Right lobe of liver (tissue), 4 donors: ENCODE data around the gene KRTAP16-1.

Experiments
- CTCF ChIP-seq, 4 donors: fragments of 200-600 bp in 3 of 4; fragments of 450-650 bp in 1 of 4; IDR thresholded peaks; one replicate each; pipeline versions ENCODE4 v1.5.1 to v1.8.0; 2016 to 2022; ENCODE audit warnings: antibody characterized with exemption in 4 of 4, mild to moderate bottlenecking in 2 of 4
- POLR2A ChIP-seq: fragments of 450-650 bp; IDR thresholded peaks from one replicate; pipeline ENCODE4 v1.6.1; 2017; ENCODE audit warnings: antibody characterized with exemption, mild to moderate bottlenecking
- donor health status: DM: no; HTN: no; CAD: no.
- donor health status: DM: no; HTN: no; CAD: no.
- donor health status: DM: no; HTN: yes; CAD: no.

GRCh38 chr17:41287050-41287449 lies 22.1 kb downstream of the KRTAP16-1 start:
- TF ChIP-seq CTCF (IDR thresholded peaks at IDR 0.05): no peak
- TF ChIP-seq POLR2A: no peak
